GM12873 (cell line): Measurements from ENCODE around the gene ERC2.

ENCODE experiments used
- TF ChIP-seq, protein P1 (sequence below): IDR thresholded peaks from 2 replicates; pipeline ENCODE4 v1.5.1; 2012; ENCODE audit warnings: low read depth, mild to moderate bottlenecking, moderate library complexity, low read length, control low read depth; ENCODE audit not compliant: insufficient read depth; ENCODE audit errors: missing control alignments

Gene ERC2

GRCh38 chr3:55884066-55884465 lies 584.2 kb downstream of the ERC2 start:
- TF ChIP-seq, protein P1, sequence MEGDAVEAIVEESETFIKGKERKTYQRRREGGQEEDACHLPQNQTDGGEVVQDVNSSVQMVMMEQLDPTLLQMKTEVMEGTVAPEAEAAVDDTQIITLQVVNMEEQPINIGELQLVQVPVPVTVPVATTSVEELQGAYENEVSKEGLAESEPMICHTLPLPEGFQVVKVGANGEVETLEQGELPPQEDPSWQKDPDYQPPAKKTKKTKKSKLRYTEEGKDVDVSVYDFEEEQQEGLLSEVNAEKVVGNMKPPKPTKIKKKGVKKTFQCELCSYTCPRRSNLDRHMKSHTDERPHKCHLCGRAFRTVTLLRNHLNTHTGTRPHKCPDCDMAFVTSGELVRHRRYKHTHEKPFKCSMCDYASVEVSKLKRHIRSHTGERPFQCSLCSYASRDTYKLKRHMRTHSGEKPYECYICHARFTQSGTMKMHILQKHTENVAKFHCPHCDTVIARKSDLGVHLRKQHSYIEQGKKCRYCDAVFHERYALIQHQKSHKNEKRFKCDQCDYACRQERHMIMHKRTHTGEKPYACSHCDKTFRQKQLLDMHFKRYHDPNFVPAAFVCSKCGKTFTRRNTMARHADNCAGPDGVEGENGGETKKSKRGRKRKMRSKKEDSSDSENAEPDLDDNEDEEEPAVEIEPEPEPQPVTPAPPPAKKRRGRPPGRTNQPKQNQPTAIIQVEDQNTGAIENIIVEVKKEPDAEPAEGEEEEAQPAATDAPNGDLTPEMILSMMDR: no peak

DNA sequence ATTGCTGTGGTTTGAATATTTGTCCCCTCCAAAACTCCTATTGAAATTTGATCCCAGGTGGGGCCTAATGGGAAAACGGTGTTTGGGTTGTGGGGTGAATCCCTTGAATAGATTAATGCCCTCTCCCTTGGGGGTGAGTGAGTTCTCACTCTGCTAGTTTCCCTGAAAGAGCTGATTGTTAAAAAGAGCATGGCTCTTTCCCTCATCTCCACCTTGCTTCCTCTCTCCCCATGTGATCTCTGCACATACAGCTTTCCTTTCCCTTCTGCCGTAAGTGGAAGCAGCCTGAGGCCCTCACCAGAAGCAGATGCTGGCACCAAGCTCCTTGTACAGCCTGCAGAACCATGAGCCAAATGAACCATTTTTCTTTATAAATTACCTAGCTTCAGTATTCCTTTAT lies 586.3 kb downstream of the ERC2 start:
- TF ChIP-seq, protein P1: no peak

GRCh38 chr3:55880357-55880756 lies 587.9 kb downstream of the ERC2 start:
- TF ChIP-seq, protein P1: no peak

GRCh38 chr3:55879901-55880331 lies 588.4 kb downstream of the ERC2 start:
- TF ChIP-seq, protein P1: no peak

- TF ChIP-seq, protein P1: peak; percentile 18
Observed at GRCh38 chr3:55877703-55878102, 590.6 kb downstream of the ERC2 start.

GRCh38 chr3:55876560-55876959 lies 591.7 kb downstream of the ERC2 start:
- TF ChIP-seq, protein P1: no peak

- TF ChIP-seq, protein P1: no peak
Observed at GRCh38 chr3:55875113-55875512, 593.2 kb downstream of the ERC2 start.
